AG04450 (cell line): ENCODE measurements around the gene PTPRE. TPM values are rescaled to one million over a fixed set of nuclear protein-coding genes. Genes with fewer than 3 reads are reported as not detected.

Source experiments
- CTCF ChIA-PET: fragments of 300-600, 350-600 bp; formaldehyde crosslinking; extraction: SDS; loops from one replicate; lab custom pipeline; 2022; ENCODE audit warnings: antibody characterized with exemption, inconsistent platforms; lab: Charles Lee
- POLR2A ChIA-PET: fragments of 350-600 bp; formaldehyde crosslinking; extraction: SDS; loops from one replicate; lab custom pipeline; 2021; ENCODE audit warnings: antibody characterized with exemption, inconsistent platforms; lab: Yijun Ruan, JAX
- DNase-seq: peaks from one replicate; pipeline ENCODE4 v3.0.0-alpha.2; 2011; ENCODE audit warnings: low read depth, low spot score
- H3K27ac ChIP-seq: one replicate; pipeline ENCODE4 v1.5.1; 2012; ENCODE audit warnings: low read depth, low read length, control low read depth
- H3K27me3 ChIP-seq: one replicate; pipeline ENCODE4 v1.6.0; 2012; ENCODE audit warnings: low read length; ENCODE audit not compliant: control insufficient read depth, insufficient read depth
- H3K4me3 ChIP-seq: 2 replicates; pipeline ENCODE4 v1.5.1; 2011; ENCODE audit warnings: mild to moderate bottlenecking, low read depth, low read length, control low read depth
- H3K9me3 ChIP-seq: 2 replicates; pipeline ENCODE4 v1.5.1; 2012; ENCODE audit warnings: low read length; ENCODE audit not compliant: control insufficient read depth, insufficient read depth
- CTCF ChIP-seq: IDR thresholded peaks from 2 replicates; pipeline ENCODE4 v1.5.1; 2011; ENCODE audit warnings: low read depth, low read length, control low read depth, inconsistent platforms
- polyA plus RNA-seq: library from polyadenylated mRNA; depleted of rRNA; stranded (reverse); fragments of >200 nt; gene quantifications from 2 replicates; pipeline ENCODE4 v1.2.3, GENCODE V29; 2011

PTPRE gene
- polyA plus RNA-seq, 1 experiment: 0.38 TPM

- Histone ChIP-seq H3K4me3 (no peak overlapping the region), H3K27ac (no peak overlapping the region), H3K27me3 (no peaks in the 10 kb centered on the region), H3K9me3 (peaks cover 20% of the 10 kb centered on the region)
- no peak for DNase-seq
- no peak for TF ChIP-seq CTCF
- ChIA-PET POLR2A (no interaction called here), CTCF (no interaction called here)
Measured at GRCh38 chr10:127867805-127868204, 39.1 kb upstream of the PTPRE start.

- Histone ChIP-seq H3K4me3 (no peak overlapping the region), H3K27ac (no peak overlapping the region), H3K9me3 (peaks cover 25% of the 10 kb centered on the region), H3K27me3 (no peaks in the 10 kb centered on the region)
- DNase-seq: no peak
- CTCF ChIA-PET: interaction anchor here (1.7 to 2.7 kb wide), 2 partner anchors 15 to 142 kb away, joined by 5 to 10 read pairs; no protein-coding TSS in a partner anchor
- POLR2A ChIA-PET: no interaction called here
- no peak for TF ChIP-seq CTCF
Measured at GRCh38 chr10:127869329-127869728, 37.6 kb upstream of the PTPRE start.

GRCh38 chr10:127871631-127872010 lies 35.3 kb upstream of the PTPRE start:
- no peaks in the 10 kb centered on the region for H3K27me3 ChIP-seq
- H3K9me3 ChIP-seq: peaks cover 28% of the 10 kb centered on the region
- no peak for DNase-seq
- CTCF ChIA-PET: no interaction called here
- H3K4me3 ChIP-seq: no peak overlapping the region
- no peak for TF ChIP-seq CTCF
- POLR2A ChIA-PET: no interaction called here
- H3K27ac ChIP-seq: no peak overlapping the region

GRCh38 chr10:127872011-127872761 lies 34.7 kb upstream of the PTPRE start:
- TF ChIP-seq CTCF: no peak
- H3K4me3 ChIP-seq: no peak overlapping the region
- CTCF ChIA-PET: no interaction called here
- H3K27me3 ChIP-seq: no peaks in the 10 kb centered on the region
- POLR2A ChIA-PET: no interaction called here
- H3K9me3 ChIP-seq: peaks cover 28% of the 10 kb centered on the region
- H3K27ac ChIP-seq: no peak overlapping the region
- no peak for DNase-seq

- peaks cover 28% of the 10 kb centered on the region for H3K9me3 ChIP-seq
- H3K27ac ChIP-seq: no peak overlapping the region
- no peak for TF ChIP-seq CTCF
- no peak overlapping the region for H3K4me3 ChIP-seq
- no peaks in the 10 kb centered on the region for H3K27me3 ChIP-seq
- CTCF ChIA-PET: no interaction called here
- POLR2A ChIA-PET: no interaction called here
- DNase-seq: no peak
Measured at GRCh38 chr10:127872871-127873600, 33.9 kb upstream of the PTPRE start.
